GM12873 (cell line): Measurements from ENCODE around the gene DDT.

Experiments
- CTCF ChIP-seq: IDR thresholded peaks from 2 replicates; pipeline ENCODE4 v1.5.1; 2012; ENCODE audit warnings: low read depth, mild to moderate bottlenecking, moderate library complexity, low read length, control low read depth; ENCODE audit not compliant: insufficient read depth; ENCODE audit errors: missing control alignments

The DDT gene

GRCh38 chr22:23926561-23926960 lies 47.7 kb downstream of the DDT start:
- TF ChIP-seq CTCF, result no peak

DNA sequence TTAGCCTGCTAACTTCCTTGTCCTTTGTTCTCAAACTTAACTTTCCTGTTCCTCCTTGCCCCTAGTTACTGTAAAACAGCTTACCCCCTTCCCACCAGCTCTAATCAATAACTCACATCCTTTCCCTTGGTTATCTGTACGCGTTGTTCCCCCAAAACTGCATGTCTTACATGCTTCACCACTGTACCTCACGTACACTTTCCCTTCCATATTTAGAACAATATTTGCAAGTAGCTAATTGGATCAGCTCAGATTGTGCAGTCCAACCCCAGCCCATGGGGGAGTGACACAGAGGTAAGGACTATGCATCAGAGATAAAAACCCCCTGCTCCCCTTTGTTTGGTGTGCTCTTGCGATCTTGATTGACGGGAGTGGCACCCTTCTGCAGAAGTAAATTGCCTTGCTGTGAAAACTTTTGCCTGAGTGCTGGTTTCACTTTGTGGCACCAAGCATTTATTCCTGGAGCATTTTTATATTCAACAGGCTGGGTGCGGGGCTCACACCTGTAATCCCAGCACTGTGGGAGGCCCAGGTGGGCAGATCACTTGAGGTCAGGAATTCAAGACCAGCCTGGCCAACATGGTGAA lies 49.1 kb downstream of the DDT start:
- no peak for TF ChIP-seq CTCF

DNA sequence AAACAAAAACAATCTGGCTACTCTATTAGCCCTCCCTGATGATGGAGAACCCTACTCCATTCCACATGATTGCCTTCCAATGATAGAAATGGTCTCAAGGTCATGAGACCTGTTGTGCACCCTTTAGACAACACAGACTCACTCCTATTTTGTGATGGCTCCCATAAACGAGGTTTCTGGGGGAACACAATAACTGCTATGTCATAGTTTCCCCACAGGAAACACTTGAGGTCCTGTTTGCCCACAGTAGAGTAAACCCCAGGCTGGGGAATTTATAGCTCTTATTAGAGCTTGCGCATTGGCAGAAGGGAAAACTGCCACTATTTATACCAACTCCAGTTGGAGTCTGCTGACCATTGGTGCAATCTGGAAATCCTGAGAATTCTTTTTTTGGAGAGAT lies 51.3 kb downstream of the DDT start:
- no peak for TF ChIP-seq CTCF
